Mesenteric fat pad (tissue), 1 donor: ENCODE results near the gene WDR81. TPM values are rescaled to one million over a fixed set of nuclear protein-coding genes. Genes with fewer than 3 reads are reported as not detected.
"Not testable (repeated sequence)": the region's sequence is repeated elsewhere in the genome, so short reads cannot be mapped to it uniquely, and the experiment has no call there.

Source experiments
- DNase-seq: peaks from one replicate; pipeline ENCODE4 v3.0.0-alpha.2; 2020; ENCODE audit warnings: low spot score
- total RNA-seq: library from RNA; stranded (reverse); fragmentation: NEBNext Ultra II Directional; extraction: Animal tissue kit (Norgen Biotek cat#: 25700); gene quantifications from one replicate; pipeline ENCODE4 v1.2.1, GENCODE V29; 2021
- donor health status: DM: yes; HTN: yes; CAD: no.

Gene WDR81
- total RNA-seq, 1 donor from 2014 or later, result 47.4 TPM

DNA sequence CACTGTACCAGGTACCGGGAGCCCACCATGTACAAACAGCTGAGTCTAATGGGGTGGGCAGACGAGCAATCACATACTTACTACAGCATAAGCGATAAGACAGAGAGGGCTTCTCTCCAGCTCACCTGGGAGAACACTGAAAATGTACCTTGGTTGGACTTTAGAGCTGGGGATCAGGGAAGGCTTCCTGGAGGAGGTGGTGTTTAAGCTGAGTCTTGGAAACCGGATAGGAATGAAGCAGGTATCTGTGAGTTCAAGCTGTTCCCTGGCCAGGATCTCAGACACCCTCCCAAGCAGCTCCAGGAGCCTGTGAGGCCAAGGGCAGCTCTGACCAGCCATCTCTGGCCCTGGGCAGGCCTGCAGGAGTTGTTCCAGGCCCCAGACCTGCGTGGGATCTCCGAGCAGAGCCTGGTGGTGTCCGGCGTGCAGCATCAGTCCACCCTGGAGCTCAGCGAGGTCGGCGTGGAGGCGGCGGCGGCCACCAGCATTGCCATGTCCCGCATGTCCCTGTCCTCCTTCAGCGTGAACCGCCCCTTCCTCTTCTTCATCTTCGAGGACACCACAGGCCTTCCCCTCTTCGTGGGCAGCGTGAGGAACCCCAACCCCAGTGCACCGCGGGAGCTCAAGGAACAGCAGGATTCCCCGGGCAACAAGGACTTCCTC, 29.4 kb downstream of the WDR81 start:
- no peak for DNase-seq

DNA sequence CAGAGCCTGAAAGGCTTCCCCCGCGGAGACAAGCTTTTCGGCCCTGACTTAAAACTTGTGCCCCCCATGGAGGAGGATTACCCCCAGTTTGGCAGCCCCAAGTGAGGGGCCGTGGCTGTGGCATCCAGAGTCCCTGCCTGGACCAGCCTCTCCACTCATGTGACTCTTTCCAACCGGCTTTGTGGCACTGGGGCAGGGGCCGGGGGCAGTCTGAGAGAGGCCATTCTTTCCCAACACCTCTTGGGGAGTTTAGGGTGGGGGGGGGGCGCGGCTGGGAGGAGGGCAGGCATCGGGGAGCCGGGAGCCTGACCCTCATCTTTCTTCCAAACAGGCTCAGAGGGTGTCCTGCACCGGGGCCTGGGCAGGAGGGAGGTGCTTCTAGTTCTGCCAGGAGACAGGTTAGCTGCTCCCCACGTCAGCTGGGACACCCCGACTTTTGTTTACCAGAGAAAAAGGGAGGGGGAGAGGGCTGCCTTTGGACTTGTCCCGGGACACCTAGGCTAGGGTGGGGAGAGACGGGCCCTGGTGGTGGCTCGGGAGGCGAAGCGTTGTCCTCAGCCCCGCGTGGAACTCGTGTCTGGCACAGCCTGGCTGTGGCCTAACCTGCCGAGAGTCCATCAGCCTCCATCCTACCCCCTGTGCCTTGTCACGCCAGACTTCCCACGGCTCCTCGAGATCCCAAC, 30.1 kb downstream of the WDR81 start:
- DNase-seq, result no peak

DNA sequence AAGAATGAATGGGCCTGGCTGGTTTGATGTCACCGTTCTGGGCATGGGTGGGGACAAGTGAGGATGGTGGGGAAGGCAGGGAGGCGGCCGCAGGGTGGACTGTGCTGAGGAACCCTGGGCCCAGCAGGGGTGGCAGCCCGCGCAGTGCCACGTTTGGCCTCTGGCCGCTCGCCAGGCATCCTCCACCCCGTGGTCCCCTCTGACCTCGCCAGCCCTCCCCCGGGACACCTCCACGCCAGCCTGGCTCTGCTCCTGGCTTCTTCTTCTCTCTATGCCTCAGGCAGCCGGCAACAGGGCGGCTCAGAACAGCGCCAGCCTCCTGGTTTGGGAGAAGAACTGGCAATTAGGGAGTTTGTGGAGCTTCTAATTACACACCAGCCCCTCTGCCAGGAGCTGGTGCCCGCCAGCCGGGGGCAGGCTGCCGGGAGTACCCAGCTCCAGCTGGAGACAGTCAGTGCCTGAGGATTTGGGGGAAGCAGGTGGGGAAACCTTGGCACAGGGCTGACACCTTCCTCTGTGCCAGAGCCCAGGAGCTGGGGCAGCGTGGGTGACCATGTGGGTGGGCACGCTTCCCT, 30.8 kb downstream of the WDR81 start:
- DNase-seq, result no peak

DNA sequence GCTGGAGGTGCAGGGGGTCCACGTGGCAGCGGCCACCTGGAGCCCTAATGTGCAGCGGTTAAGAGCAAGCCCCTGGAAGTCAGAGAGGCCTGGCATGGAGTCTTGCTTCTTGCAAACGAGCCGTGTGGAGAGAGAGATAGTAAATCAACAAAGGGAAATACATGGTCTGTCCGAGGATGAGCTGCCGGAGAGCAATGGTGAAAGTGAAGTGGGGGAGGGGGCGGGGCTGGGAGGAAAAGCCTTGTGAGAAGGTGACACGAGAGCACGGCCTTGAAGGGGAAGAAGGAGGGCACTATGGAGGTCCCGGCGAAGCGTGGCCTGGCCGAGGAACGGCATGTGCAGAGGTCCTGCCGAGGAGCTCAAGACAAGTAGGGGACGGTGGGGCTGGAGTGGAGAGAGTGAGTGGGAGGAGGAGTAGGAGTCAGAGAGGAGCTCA, 31.3 kb downstream of the WDR81 start:
- no peak for DNase-seq

DNA sequence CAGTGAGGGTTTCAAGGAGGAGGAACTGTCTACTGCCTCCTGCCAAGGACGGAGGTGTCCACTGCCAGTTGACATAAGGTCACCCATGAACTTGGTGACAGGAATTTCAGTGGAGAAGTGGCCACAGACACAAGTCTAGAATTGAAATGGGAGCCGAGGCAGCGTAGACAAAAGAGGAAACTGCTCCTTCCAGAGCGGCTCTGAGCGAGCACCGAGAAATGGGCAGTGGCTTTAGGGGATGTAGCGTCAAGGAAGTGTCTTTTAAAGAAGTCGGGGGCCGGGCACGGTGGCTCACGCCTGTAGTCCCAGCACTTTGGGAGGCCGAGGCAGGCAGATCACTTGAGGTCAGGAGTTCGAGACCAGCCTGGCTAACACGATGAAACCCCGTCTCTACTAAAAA, 34.3 kb downstream of the WDR81 start:
- DNase-seq, result no peak

DNA sequence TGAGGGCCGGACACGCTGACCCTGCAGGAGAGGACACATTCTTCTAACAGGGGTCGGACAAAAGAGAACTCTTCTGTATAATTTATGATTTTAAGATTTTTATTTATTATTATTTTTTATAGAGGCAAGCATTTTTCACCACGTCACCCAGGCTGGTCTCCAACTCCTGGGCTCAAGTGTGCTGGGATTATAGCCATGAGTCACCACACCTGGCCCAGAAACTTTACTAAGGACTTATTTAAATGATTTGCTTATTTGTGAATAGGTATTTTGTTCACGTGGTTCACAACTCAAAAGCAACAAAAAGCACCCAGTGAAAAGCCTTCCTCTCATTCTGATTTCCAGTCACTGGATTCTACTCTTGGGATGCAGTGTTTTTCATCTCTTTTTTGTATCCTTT, 35.0 kb downstream of the WDR81 start:
- no peak for DNase-seq

DNA sequence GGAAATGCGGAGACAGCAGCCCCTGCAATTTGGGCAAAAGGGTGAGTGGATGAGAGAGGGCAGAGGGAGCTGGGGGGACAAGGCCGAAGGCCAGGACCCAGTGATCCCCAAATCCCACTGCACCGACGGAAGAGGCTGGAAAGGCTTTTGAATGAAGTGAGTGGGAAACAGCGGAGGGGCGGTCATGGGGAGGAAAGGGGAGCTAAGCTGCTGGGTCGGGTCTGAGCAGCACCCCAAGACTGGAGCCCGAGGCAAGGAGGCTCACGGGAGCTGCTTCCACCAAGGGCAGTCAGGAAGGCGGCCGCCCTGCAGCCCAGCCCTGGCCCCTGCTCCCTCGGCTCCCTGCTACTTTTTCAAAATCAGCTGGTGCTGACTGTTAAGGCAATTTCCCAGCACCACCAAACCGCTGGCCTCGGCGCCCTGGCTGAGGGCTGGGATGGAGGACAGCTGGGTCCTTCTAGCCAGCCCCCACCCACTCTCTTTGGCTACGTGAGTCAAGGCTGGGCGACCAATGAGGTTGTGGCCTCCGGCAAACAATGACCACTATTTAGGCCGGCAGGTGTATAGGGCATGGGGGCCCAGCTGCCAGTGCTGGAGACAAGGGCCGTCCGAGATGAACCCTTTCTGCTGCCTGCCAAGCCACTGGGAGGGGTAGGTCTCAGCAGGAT, 37.9 kb downstream of the WDR81 start:
- DNase-seq, result no peak

DNA sequence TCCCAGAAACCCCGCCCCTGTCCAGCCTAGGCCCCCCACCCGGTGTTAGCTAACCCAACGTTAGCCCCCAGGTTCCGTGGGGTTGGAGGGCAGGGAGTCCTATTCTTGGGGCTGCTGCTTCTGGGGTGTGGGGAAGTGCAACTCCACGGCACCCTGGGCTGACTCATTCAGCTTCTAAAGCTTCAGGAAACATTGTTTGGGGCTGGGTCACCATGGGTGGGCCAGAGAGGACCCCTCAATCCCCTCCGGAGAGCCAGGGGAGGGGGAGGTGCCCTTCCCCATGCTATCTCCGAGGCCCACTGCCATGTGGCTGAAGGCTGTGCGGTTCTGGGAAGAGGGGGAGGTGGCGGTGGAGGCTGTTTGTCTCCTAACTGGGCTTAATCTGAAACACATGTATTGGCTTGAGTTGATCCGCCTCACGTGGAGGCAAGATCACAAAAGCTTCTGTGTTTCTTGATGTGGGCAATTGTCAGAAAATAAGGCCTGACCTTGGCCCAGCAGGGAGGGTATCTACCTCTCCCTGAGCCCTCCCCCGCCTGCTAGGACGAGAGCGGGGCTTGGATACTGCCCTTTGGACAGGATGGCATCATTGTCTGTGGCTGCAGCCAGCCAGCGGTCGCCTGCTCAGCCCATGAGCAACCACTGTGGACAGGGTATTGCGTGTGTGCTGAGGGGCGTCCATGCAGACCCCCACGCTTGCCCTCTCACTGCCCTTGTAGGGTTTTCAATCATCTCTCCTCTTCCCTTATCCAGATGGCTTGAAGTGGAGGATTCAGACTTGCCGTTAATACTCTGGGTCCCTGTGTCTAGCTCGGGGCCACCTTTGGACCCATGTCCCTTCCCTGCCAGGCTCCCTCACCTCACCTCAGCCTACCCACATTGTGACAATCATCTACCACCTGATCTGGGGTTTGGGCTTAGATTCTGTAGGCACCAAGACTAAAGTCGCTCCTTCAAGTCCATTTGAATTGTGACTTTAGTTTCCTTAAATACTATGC, 38.7 kb downstream of the WDR81 start:
- DNase-seq, result no peak

DNA sequence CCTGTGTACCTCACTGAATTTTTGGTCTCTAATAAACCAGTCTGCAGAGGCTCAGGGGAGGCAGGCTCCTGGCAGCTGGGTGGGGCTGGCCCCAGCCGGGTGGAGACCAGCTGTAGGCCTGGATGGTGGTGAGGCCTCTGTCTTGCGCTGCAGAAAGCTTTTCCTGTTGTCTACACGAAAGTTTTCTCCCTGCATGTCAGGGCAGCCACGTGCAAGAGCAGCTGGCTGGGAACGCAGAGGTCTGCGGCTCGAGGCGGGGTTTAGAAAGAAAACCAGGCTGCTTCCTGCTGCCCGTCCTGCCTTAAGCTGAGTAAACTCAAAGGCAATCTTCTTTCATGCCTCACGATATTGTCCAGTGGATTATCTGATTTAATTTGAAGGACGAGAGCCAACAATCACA, 39.8 kb downstream of the WDR81 start:
- DNase-seq, result no peak

DNA sequence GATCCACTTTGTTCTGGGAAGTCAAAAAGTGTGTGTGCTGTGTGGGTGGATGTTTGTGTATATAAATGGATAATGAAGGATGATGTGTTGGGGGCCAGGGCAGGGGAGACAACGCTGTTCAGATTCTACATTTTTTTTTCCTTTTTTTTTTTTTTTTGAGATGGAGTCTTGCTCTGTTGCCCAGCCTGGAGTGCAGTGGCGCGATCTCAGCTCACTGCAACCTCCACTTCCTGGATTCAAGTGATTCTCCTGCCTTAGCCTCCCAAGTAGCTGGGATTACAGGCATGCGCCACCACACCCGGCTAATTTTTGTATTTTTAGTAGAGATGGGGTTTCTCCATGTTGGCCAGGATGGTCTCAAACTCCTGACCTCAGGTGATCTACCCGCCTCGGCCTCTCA, 40.2 kb downstream of the WDR81 start:
- not testable (repeated sequence) for DNase-seq

DNA sequence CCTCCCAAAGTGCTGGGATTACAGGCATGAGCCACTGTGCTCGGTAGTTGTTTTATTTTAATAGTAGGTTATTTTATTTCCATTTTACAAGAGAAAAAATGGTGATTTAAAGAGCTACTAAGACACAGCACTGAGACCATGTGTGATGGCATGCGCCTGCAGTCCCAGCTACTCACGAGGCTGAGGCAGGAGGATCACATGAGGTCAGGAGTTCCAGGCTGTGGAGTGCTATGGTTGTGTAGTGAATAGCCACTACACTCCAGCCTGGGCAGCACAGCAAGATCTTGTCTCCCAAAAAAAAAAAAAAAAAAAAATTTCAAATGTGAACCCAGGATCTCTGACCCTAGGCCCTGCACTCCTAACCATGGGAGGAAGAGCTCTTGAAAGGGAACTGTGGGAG, 41.1 kb downstream of the WDR81 start:
- no peak for DNase-seq

DNA sequence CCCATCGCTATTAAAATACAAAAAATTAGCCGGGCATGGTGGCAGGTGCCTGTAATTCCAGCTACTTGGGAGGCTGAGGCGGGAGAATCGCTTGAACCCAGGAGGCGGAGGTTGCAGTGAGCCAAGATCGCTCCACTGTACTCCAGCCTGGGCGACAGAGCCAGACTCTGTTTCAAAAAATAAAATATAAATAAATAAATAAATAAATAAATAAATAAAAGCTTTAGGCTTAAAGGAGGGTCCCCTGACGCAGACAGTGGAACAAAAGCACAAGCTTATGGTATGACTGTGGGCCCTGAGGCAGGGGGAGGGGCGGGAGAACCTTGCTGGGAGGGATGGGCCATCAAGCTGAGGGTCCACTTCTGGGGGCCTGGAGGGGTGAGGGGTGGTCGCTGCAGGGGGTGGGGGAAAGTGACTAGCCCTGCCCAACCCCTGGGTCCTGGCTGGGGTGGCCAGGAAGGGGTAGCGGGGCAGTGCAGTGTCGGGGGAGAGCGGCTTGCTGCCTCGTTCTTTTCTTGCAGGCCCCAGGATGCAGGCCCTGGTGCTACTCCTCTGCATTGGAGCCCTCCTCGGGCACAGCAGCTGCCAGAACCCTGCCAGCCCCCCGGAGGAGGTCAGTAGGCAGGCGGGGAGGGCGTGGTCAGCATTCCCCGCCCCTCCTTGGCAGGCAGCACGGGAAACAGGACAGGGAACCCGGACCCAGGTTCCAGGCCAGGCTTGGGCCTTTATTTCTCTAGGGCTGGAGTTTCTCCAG, 42.1 kb downstream of the WDR81 start:
- DNase-seq, result no peak

DNA sequence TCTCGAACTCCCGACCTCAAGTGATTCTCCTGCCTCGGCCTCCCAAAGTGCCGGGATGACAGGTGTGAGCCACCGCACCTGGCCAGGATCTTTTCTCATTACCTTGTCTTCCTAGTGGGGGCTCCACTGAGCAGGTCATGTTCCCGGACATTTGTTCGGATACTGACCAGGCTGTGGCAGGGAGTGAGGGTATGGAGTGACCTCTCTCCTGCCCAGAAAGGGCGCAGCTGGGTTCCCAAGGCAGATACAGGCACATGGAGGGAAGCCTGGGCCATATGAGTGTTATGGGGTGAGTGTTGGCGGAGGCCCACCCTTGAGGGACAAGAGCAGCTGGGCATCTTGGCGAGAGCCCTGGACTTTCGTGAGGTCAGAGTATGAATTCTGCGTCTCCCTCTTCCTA, 42.9 kb downstream of the WDR81 start:
- DNase-seq, result no peak

DNA sequence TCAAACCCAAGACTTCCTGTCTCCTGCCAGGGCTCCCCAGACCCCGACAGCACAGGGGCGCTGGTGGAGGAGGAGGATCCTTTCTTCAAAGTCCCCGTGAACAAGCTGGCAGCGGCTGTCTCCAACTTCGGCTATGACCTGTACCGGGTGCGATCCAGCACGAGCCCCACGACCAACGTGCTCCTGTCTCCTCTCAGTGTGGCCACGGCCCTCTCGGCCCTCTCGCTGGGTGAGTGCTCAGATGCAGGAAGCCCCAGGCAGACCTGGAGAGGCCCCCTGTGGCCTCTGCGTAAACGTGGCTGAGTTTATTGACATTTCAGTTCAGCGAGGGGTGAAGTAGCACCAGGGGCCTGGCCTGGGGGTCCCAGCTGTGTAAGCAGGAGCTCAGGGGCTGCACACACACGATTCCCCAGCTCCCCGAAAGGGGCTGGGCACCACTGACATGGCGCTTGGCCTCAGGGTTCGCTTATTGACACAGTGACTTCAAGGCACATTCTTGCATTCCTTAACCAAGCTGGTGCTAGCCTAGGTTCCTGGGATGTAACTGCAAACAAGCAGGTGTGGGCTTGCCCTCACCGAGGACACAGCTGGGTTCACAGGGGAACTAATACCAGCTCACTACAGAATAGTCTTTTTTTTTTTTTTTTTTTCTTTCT, 45.4 kb downstream of the WDR81 start:
- DNase-seq, result no peak

DNA sequence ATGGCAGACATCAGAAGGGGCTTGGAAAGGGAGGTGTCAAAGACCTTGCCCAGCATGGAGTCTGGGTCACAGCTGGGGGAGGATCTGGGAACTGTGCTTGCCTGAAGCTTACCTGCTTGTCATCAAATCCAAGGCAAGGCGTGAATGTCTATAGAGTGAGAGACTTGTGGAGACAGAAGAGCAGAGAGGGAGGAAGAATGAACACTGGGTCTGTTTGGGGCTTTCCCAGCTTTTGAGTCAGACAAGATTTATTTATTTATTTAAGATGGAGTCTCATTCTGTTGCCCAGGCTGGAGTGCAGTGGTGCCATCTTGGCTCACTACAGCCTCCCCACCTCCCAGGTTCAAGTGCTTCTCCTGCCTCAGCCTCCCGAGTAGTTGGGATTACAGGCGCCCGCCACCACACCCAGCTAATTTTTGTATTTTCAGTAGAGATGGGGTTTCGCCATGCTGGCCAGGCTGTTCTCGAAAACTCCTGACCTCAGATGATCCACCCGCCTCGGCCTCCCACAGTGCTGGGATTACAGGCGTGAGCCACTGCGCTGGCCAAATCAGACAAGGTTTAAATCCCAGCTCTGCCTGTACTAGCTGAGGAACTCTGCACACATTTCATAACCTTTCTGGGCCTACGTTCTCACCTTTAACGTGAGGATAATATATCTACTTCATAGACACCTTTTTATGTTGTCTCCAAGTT, 48.6 kb downstream of the WDR81 start:
- DNase-seq, result not testable (repeated sequence)

DNA sequence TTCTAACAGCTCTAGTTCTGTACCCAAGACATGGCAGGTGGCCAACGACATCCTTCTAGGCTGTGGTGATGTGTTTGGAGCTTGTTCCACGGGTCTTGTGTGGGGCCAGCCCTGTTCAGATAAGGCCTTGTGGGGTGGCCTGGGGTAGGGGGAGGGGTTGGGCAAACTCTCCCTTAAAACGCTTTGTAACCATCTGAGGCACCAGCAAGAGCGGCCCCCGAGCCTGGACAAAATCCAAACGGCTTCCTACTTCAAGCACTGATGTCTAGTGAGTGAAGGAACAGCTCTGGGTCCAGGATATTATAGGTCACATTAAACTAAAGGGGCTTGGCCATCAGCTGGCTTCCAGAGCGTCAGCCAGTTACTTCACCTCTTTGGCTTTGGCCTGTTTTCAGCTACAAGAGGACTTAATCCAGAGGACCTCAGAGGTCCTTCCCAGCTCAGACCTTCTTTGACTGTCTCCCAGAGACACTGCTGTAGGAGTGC, 49.2 kb downstream of the WDR81 start:
- no peak for DNase-seq

DNA sequence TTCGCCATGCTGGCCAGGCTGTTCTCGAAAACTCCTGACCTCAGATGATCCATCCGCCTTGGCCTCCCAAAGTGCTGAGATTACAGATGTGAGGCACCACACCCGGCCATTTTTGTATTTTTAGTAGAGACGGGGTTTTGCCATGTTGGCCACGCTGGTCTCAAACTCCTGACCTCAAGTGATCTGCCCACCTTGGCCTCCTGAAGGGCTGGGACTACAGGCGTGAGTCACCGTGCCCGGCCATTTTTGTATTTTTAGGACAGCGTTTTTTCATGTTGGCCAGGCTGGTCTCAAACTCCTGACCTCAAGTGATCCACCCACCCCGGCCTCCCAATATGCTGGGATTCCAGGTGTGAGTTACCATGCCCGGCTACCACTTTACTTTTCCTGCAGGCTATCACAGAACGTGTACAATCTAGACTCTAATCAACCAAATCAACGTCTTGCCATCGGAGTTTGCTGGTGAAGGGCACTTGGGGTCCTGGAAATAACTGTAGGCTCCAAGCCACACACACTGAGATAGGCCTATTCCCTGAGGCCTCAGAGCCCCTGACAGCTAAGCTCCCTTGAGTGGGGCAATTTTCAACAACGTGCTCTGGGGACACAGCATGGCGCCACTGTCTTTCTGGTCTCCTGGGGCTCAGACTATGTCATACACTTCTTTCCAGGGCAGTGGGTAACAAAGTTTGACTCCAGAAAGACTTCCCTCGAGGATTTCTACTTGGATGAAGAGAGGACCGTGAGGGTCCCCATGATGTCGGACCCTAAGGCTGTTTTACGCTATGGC, 50.1 kb downstream of the WDR81 start:
- no peak for DNase-seq

DNA sequence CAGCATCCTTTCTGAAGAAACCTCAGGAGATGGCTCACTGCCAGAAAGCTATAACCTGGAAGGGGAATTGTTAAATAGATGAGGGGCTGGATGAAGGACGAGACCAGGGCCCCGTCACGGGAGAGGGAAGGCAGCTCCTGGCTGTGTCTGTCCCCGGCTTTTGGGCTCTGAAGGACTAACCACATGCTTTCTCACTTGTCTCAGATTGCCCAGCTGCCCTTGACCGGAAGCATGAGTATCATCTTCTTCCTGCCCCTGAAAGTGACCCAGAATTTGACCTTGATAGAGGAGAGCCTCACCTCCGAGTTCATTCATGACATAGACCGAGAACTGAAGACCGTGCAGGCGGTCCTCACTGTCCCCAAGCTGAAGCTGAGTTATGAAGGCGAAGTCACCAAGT, 51.8 kb downstream of the WDR81 start:
- DNase-seq, result no peak
